Measurements from ENCODE around the gene SLC15A1.

DNA sequence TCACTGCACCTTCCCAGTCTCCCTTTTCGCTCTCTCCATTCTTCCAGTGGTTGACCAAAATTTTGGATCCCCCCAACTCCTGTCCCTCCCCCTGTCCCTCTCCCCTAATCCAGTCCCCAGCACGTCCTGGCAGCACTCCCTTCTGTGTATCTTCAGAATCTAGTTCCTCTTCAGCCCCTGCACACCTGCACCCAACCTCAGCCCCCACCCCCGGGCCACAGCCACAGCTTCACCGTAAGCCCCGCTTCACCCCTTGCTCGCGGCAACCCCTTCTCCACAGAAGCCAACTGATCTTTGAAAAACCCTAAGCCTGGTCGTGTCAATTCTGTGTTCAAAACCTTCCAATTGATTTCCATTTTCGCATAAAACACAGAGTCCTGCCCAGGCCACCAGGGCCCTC is 35.5 kb upstream of the SLC15A1 start:
- TF ChIP-seq POLR2A (IDR thresholded peaks at IDR 0.05): no peak
- TF ChIP-seq, protein P1, sequence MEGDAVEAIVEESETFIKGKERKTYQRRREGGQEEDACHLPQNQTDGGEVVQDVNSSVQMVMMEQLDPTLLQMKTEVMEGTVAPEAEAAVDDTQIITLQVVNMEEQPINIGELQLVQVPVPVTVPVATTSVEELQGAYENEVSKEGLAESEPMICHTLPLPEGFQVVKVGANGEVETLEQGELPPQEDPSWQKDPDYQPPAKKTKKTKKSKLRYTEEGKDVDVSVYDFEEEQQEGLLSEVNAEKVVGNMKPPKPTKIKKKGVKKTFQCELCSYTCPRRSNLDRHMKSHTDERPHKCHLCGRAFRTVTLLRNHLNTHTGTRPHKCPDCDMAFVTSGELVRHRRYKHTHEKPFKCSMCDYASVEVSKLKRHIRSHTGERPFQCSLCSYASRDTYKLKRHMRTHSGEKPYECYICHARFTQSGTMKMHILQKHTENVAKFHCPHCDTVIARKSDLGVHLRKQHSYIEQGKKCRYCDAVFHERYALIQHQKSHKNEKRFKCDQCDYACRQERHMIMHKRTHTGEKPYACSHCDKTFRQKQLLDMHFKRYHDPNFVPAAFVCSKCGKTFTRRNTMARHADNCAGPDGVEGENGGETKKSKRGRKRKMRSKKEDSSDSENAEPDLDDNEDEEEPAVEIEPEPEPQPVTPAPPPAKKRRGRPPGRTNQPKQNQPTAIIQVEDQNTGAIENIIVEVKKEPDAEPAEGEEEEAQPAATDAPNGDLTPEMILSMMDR (IDR thresholded peaks at IDR 0.05): no peak
